Measurements from ENCODE around the gene ANXA8. TPM values are rescaled to one million over a fixed set of nuclear protein-coding genes. Genes with fewer than 3 reads are reported as not detected.
"Not testable (repeated sequence)": the region's sequence is repeated elsewhere in the genome, so short reads cannot be mapped to it uniquely, and the experiment has no call there.

Gene ANXA8
- total and polyA plus RNA-seq, 2 donors (not counting 3 experiments of a cell fraction or from before 2014, with no cell fraction given): not detected

DNA sequence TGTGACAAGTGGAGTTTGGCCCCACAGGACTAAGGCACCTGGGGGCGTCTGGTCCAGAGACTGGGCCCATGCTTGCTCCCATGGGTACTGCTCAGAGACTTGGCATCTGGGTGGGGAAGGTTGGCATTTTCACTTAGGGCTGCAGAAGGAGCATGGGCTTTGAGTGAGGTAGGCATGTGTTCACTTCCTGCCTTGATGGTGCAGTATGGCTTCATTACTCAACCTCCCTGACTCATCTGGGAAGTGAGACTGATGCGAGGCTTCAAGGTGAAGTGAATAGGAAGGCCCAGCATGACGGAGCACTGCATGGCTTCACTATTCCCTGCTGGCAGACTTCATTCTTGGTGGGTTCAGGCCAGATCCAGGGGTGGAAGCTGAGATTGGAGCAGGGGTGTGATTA lies 11.3 kb downstream of the ANXA8 start:
- intact Hi-C loops (cut with micrococcal nuclease); CTCF ChIA-PET; H3K79me2 ChIP-seq (ENCODE audit: control insufficient read depth, insufficient read depth, low read length); H4K20me1 ChIP-seq (replicated peaks; ENCODE audit: control insufficient read depth, extremely low read depth, insufficient read depth, low read length); FAIRE-seq; H3K36me3 ChIP-seq (ENCODE audit: control insufficient read depth in 2 of 2, extremely low read depth in 1 of 2, insufficient read depth in 2 of 2, low read length in 2 of 2); H3K9me1 ChIP-seq (replicated peaks; ENCODE audit: control insufficient read depth, extremely low read depth, insufficient read depth, low read length); dilution Hi-C loops (cut with MboI; ENCODE audit: extremely low pct_ligation_motif_present, low sequenced_read_pairs); BruUV-seq (replicated peaks); H3K9me3 ChIP-seq (replicated peaks; ENCODE audit: control insufficient read depth, insufficient read depth, low read length); H3K4me1 ChIP-seq (ENCODE audit: control insufficient read depth, extremely low read depth, insufficient read depth, low read length); H3K9ac ChIP-seq (replicated peaks; ENCODE audit: extremely low read depth, insufficient read depth, low read length); H3K4me2 ChIP-seq (ENCODE audit: insufficient read depth, low read length); H2AFZ ChIP-seq (ENCODE audit: low read depth, low read length); H3K27me3 ChIP-seq (ENCODE audit: control insufficient read depth in 2 of 2, insufficient read depth in 2 of 2, low read length in 2 of 2); POLR2A ChIA-PET; H3K4me3 ChIP-seq (replicated peaks in 1 of 3; ENCODE audit: insufficient read depth in 1 of 3, low read depth in 1 of 3, low read length in 3 of 3); DNase-seq (ENCODE audit: low read depth, low spot score); H3K27ac ChIP-seq (ENCODE audit: insufficient read depth, low read depth, low read length): not testable (repeated sequence)

DNA sequence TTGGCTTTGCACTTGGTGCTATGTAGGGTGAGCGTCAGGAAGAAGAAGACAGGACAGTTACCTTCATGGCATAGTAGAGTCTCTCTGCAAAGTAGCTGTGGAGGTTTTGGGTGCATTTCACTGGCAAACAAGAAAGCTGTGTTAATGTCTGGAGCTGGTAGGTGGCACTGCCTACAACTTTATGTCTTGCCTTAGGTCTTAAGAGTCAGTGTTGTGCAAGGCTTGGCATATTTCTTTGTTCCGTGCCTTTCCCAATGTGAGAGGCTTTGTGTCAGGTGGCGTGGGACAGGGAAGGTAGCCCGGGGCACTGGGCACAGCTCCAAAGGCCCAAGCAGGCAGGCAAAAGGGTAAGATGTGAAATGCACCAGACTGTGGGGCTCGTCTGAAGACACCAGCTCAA lies 11.8 kb downstream of the ANXA8 start:
- H2AFZ ChIP-seq (ENCODE audit: low read depth, low read length); H3K79me2 ChIP-seq (ENCODE audit: control insufficient read depth, insufficient read depth, low read length); dilution Hi-C loops (cut with MboI; ENCODE audit: extremely low pct_ligation_motif_present, low sequenced_read_pairs); H3K4me3 ChIP-seq (replicated peaks in 1 of 3; ENCODE audit: insufficient read depth in 1 of 3, low read depth in 1 of 3, low read length in 3 of 3); H3K9me1 ChIP-seq (replicated peaks; ENCODE audit: control insufficient read depth, extremely low read depth, insufficient read depth, low read length); FAIRE-seq; H3K4me2 ChIP-seq (ENCODE audit: insufficient read depth, low read length); intact Hi-C loops (cut with micrococcal nuclease); H3K27me3 ChIP-seq (ENCODE audit: control insufficient read depth in 2 of 2, insufficient read depth in 2 of 2, low read length in 2 of 2); CTCF ChIA-PET; BruUV-seq (replicated peaks); H4K20me1 ChIP-seq (replicated peaks; ENCODE audit: control insufficient read depth, extremely low read depth, insufficient read depth, low read length); H3K9ac ChIP-seq (replicated peaks; ENCODE audit: extremely low read depth, insufficient read depth, low read length); H3K27ac ChIP-seq (ENCODE audit: insufficient read depth, low read depth, low read length); H3K4me1 ChIP-seq (ENCODE audit: control insufficient read depth, extremely low read depth, insufficient read depth, low read length); POLR2A ChIA-PET; DNase-seq (ENCODE audit: low read depth, low spot score); H3K9me3 ChIP-seq (replicated peaks; ENCODE audit: control insufficient read depth, insufficient read depth, low read length); H3K36me3 ChIP-seq (ENCODE audit: control insufficient read depth in 2 of 2, extremely low read depth in 1 of 2, insufficient read depth in 2 of 2, low read length in 2 of 2): not testable (repeated sequence)

DNA sequence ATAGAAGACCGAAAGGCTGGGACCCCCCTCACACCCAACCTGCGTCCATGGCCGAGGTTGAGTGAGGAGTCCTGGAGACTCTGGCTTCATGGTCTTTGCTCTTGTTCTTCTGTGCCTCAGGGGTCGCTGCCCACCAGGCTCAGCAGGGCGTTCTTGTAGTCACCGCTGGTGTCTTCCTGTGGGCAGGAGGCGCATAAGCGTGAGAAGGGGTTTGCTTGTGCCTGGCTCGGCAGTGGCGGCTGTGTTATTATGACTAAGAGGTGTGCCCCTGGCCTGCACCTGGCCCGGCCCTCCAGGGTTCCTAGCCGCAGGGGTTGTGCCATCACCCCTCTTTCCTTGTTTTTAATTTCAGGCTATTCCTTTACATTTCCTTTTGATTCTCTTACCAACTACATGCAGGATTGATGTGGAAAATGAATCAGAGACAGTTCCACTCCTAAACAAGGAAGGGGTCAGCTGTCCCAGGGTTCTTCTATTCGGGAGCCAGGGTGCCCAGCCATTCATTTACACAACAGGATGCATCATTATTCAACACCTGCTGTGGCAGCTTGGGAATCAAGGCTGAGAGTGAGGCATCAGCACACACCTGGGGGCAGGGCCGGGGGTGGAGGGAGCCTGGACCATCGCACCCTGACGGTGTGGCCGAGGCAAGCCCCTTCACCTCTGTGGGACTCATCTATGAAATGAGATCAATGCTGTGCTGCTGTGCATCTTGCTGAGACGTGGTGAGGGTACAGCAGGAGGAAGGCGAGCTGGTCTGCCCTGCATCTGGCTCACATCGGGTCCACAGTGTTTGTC lies 15.0 kb downstream of the ANXA8 start:
- H3K4me1 ChIP-seq (ENCODE audit: control insufficient read depth, extremely low read depth, insufficient read depth, low read length); CTCF ChIA-PET; H3K27ac ChIP-seq (ENCODE audit: insufficient read depth, low read depth, low read length); FAIRE-seq; POLR2A ChIA-PET; H3K4me3 ChIP-seq (replicated peaks in 1 of 3; ENCODE audit: insufficient read depth in 1 of 3, low read depth in 1 of 3, low read length in 3 of 3); BruUV-seq (replicated peaks); H3K9me1 ChIP-seq (replicated peaks; ENCODE audit: control insufficient read depth, extremely low read depth, insufficient read depth, low read length); dilution Hi-C loops (cut with MboI; ENCODE audit: extremely low pct_ligation_motif_present, low sequenced_read_pairs); H3K4me2 ChIP-seq (ENCODE audit: insufficient read depth, low read length); H2AFZ ChIP-seq (ENCODE audit: low read depth, low read length); H3K36me3 ChIP-seq (ENCODE audit: control insufficient read depth in 2 of 2, extremely low read depth in 1 of 2, insufficient read depth in 2 of 2, low read length in 2 of 2); H3K9ac ChIP-seq (replicated peaks; ENCODE audit: extremely low read depth, insufficient read depth, low read length); H3K79me2 ChIP-seq (ENCODE audit: control insufficient read depth, insufficient read depth, low read length); H4K20me1 ChIP-seq (replicated peaks; ENCODE audit: control insufficient read depth, extremely low read depth, insufficient read depth, low read length); H3K9me3 ChIP-seq (replicated peaks; ENCODE audit: control insufficient read depth, insufficient read depth, low read length); DNase-seq (ENCODE audit: low read depth, low spot score); H3K27me3 ChIP-seq (ENCODE audit: control insufficient read depth in 2 of 2, insufficient read depth in 2 of 2, low read length in 2 of 2); intact Hi-C loops (cut with micrococcal nuclease): not testable (repeated sequence)

DNA sequence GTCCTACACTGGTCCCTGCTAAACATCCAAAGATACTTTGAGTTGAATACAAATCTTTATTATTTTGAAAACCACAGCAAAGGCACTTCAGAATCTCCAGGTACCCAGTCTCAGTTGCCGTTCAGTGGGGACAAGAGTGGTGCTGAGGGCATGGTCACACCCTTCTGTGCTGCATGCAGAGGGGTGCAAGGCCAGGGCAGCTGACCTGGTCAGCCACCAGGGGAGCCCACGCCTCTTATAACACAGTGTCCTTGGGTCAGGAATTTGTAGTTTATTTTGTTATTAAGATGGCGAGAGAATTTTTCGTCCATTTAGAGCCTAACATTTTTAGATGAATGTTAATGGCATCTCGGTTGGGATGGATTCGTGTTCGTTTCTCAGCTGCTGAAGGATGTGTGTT lies 16.0 kb downstream of the ANXA8 start:
- H3K4me1 ChIP-seq (ENCODE audit: control insufficient read depth, extremely low read depth, insufficient read depth, low read length); H3K4me3 ChIP-seq (replicated peaks in 1 of 3; ENCODE audit: insufficient read depth in 1 of 3, low read depth in 1 of 3, low read length in 3 of 3); H3K9me3 ChIP-seq (replicated peaks; ENCODE audit: control insufficient read depth, insufficient read depth, low read length); FAIRE-seq; H3K79me2 ChIP-seq (ENCODE audit: control insufficient read depth, insufficient read depth, low read length); intact Hi-C loops (cut with micrococcal nuclease); H4K20me1 ChIP-seq (replicated peaks; ENCODE audit: control insufficient read depth, extremely low read depth, insufficient read depth, low read length); H3K27me3 ChIP-seq (ENCODE audit: control insufficient read depth in 2 of 2, insufficient read depth in 2 of 2, low read length in 2 of 2); dilution Hi-C loops (cut with MboI; ENCODE audit: extremely low pct_ligation_motif_present, low sequenced_read_pairs); BruUV-seq (replicated peaks); H3K4me2 ChIP-seq (ENCODE audit: insufficient read depth, low read length); H2AFZ ChIP-seq (ENCODE audit: low read depth, low read length); H3K9me1 ChIP-seq (replicated peaks; ENCODE audit: control insufficient read depth, extremely low read depth, insufficient read depth, low read length); POLR2A ChIA-PET; CTCF ChIA-PET; DNase-seq (ENCODE audit: low read depth, low spot score); H3K9ac ChIP-seq (replicated peaks; ENCODE audit: extremely low read depth, insufficient read depth, low read length); H3K27ac ChIP-seq (ENCODE audit: insufficient read depth, low read depth, low read length); H3K36me3 ChIP-seq (ENCODE audit: control insufficient read depth in 2 of 2, extremely low read depth in 1 of 2, insufficient read depth in 2 of 2, low read length in 2 of 2): not testable (repeated sequence)

Data from endothelial cell of umbilical vein (primary cell).